ENCODE measurements around the gene GLTP. TPM values are rescaled to one million over a fixed set of nuclear protein-coding genes. Genes with fewer than 3 reads are reported as not detected.

The GLTP gene
- total RNA-seq, 2 donors from 2014 or later: 42.4 to 48.9 TPM

DNA sequence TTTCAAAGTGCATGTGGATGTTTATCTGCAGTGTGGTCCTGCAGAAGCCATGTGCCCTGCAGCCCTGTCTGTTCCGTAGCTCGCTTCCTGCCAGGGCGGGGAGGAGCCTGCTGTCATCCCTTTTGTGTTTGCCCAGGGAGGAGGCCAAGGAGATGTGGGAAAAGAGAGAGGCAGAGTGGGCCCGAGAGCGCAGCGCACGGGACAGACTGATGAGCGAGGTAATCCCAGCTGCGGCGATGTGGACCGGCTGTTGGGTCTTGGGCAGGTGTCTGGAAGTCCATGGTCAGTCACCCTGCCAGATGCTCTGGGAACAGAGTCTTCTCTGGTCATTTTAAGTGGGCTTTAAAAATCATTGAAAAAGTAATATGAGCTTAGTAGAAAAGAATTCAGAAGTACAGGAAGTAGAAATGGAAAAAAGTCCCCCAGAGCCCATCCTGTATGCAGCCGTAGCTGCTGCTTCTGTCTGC is 32.5 kb upstream of the GLTP start:
- Histone ChIP-seq H3K4me3 (no peak overlapping the region), H3K4me1 (ENCODE audit: control insufficient read depth in 1 of 2, low read depth in 2 of 2) (no peaks in the 10 kb centered on the region), H3K27me3 (replicated peaks; ENCODE audit: insufficient read depth) (no peaks in the 10 kb centered on the region), H3K36me3 (peaks cover 47% of the 10 kb centered on the region), H3K27ac (no peak overlapping the region), H3K9me3 (no peaks in the 10 kb centered on the region)
- ATAC-seq (ENCODE audit: insufficient number of reproducible peaks, low FRiP score, low read depth): no peak
- TF ChIP-seq, protein P1, sequence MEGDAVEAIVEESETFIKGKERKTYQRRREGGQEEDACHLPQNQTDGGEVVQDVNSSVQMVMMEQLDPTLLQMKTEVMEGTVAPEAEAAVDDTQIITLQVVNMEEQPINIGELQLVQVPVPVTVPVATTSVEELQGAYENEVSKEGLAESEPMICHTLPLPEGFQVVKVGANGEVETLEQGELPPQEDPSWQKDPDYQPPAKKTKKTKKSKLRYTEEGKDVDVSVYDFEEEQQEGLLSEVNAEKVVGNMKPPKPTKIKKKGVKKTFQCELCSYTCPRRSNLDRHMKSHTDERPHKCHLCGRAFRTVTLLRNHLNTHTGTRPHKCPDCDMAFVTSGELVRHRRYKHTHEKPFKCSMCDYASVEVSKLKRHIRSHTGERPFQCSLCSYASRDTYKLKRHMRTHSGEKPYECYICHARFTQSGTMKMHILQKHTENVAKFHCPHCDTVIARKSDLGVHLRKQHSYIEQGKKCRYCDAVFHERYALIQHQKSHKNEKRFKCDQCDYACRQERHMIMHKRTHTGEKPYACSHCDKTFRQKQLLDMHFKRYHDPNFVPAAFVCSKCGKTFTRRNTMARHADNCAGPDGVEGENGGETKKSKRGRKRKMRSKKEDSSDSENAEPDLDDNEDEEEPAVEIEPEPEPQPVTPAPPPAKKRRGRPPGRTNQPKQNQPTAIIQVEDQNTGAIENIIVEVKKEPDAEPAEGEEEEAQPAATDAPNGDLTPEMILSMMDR (IDR thresholded peaks at IDR 0.05): no peak
- no peak for DNase-seq (ENCODE audit: low spot score)

DNA sequence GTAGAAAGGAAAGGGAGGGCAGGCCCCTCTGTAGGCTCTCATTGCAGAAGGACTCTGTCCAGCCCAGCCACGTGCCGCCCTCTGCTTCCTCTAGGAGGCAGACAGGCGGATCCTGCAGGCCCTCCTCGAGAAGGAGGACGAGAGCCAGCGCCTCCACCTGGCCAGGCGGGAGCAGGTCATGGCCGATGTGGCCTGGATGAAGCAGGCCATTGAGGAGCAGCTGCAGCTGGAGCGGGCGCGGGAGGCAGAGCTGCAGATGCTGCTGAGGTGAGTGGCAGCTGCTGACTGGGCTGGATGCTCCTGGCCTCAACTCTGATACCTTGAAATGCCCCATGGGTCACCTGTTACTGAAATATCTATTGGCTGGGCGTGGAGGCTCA is 30.6 kb upstream of the GLTP start:
- TF ChIP-seq, protein P1 (IDR thresholded peaks at IDR 0.05): no peak
- Histone ChIP-seq H3K27ac (no peak overlapping the region), H3K36me3 (peaks cover 49% of the 10 kb centered on the region), H3K9me3 (no peaks in the 10 kb centered on the region), H3K4me3 (no peak overlapping the region), H3K4me1 (ENCODE audit: control insufficient read depth in 1 of 2, low read depth in 2 of 2) (no peaks in the 10 kb centered on the region), H3K27me3 (replicated peaks; ENCODE audit: insufficient read depth) (no peaks in the 10 kb centered on the region)
- DNase-seq (ENCODE audit: low spot score): no peak
- ATAC-seq (ENCODE audit: insufficient number of reproducible peaks, low FRiP score, low read depth): no peak

DNA sequence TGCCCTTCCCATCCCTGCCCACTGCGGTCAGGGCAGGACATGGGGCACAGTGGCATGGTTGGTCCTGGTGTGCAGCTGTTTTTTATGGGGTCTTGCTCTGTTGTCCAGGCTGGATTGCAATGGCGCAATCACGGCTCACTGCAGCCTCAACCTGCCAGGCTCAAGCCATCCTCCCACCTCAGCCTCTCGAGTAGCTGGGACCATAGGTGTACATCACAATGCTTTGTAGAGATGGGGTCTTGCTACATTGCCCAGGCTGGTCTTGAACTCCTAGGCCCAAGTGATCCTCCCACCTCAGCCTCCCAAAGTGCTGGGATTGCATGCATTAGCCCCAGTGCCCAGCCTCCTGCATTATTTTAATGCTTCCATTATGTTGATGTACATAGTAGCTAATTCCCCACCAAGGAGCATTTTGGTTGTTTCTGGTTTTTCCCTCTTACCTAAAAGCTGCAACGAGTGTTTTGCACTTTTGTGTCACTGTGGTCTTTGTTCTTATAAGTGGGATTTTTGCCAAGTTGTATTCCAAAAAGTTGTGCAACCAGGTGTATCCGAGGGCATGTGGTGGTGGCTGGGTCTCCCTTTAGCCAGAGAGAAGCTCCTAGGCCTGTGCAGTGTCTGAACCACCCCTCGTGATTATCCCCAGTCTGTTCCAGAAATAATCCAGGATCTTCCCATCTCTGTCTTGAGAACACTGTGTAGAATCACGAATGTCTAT is 30.1 kb upstream of the GLTP start:
- no peak overlapping the region for H3K4me3 ChIP-seq
- TF ChIP-seq, protein P1 (IDR thresholded peaks at IDR 0.05): no peak
- no peaks in the 10 kb centered on the region for H3K9me3 ChIP-seq
- no peak for ATAC-seq (ENCODE audit: insufficient number of reproducible peaks, low FRiP score, low read depth)
- H3K4me1 ChIP-seq (ENCODE audit: control insufficient read depth in 1 of 2, low read depth in 2 of 2): no peaks in the 10 kb centered on the region
- no peak for DNase-seq (ENCODE audit: low spot score)
- no peak overlapping the region for H3K27ac ChIP-seq
- H3K27me3 ChIP-seq (replicated peaks; ENCODE audit: insufficient read depth): no peaks in the 10 kb centered on the region
- peaks cover 49% of the 10 kb centered on the region for H3K36me3 ChIP-seq

DNA sequence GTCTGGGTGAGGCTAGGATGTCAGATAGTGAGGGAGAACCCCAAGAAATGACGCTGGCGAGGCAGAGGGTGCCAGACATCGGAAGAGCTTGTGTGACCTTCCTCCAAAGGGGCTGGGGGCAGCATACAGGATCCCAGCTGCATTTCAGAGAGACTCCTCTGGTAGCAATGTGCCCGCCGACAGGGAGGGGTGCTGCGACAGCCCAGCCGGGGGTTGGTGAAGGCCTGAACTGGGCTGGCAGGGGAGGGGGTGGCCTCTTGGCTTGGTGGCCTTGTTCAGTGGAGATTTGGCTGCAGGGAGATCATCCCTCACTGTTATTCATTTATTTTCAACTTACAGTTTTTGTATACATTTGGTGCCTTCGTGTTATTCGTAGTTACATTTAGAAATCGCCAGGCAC is 25.0 kb upstream of the GLTP start:
- no peaks in the 10 kb centered on the region for H3K9me3 ChIP-seq
- peaks cover 8 to 11% of the 10 kb centered on the region in 2 donors for H3K4me1 ChIP-seq (ENCODE audit: control insufficient read depth in 1 of 2, low read depth in 2 of 2)
- ATAC-seq (ENCODE audit: insufficient number of reproducible peaks, low FRiP score, low read depth) (no peak), DNase-seq (ENCODE audit: low spot score) (no peak)
- H3K27ac ChIP-seq: no peak overlapping the region
- H3K36me3 ChIP-seq: peaks cover 52% of the 10 kb centered on the region
- H3K4me3 ChIP-seq: no peak overlapping the region
- TF ChIP-seq, protein P1 (IDR thresholded peaks at IDR 0.05): no peak
- H3K27me3 ChIP-seq (replicated peaks; ENCODE audit: insufficient read depth): no peaks in the 10 kb centered on the region

DNA sequence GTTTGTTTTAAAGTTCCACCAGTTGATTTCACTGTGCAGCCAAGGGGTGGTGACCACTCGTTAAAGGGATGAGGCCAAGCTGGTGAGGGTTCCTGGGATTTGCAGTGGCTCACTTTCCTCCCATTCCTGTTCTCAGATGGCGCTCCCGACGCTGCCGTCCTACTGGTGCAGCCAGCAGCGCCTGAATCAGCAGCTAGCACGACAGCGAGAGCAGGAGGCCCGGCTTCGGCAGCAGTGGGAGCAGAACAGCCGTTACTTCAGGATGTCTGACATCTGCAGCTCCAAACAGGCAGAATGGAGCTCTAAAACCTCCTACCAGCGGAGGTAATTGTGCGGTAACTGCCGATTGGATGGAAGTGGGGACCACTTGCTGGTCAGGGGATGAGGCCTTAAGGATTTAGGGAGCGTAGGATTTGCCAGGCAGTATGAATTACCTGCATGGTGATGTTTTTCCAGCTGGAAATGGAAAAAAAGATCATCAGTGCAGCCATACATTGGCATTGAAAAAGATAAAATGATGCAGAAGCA is 22.6 kb upstream of the GLTP start:
- Histone ChIP-seq H3K9me3 (no peaks in the 10 kb centered on the region), H3K4me1 (ENCODE audit: control insufficient read depth in 1 of 2, low read depth in 2 of 2) (peaks cover 8 to 17% of the 10 kb centered on the region in 2 donors), H3K27me3 (replicated peaks; ENCODE audit: insufficient read depth) (no peaks in the 10 kb centered on the region), H3K4me3 (no peak overlapping the region), H3K27ac (no peak overlapping the region), H3K36me3 (peaks cover 45% of the 10 kb centered on the region)
- TF ChIP-seq, protein P1 (IDR thresholded peaks at IDR 0.05): no peak
- ATAC-seq (ENCODE audit: insufficient number of reproducible peaks, low FRiP score, low read depth) (no peak), DNase-seq (ENCODE audit: low spot score) (no peak)

Data from thoracic aorta (tissue), 2 donors.